Endodermal cell (in vitro differentiated cells): ENCODE data around the gene FTO. TPM values are rescaled to one million over a fixed set of nuclear protein-coding genes. Genes with fewer than 3 reads are reported as not detected.

Source experiments
- DNase-seq: peaks from one replicate; pipeline ENCODE4 v3.0.0-alpha.2; 2017
- H3K27ac ChIP-seq: 2 replicates; pipeline ENCODE4 v1.5.1; 2013; ENCODE audit warnings: mild to moderate bottlenecking, low read depth, low read length, moderate library complexity
- H3K27me3 ChIP-seq: 2 replicates; pipeline ENCODE4 v1.6.1; 2013; ENCODE audit warnings: mild to moderate bottlenecking, low read length, moderate library complexity; ENCODE audit not compliant: insufficient read depth, control insufficient read depth, poor library complexity, severe bottlenecking
- H3K36me3 ChIP-seq: 2 replicates; pipeline ENCODE4 v1.7.0; 2013; ENCODE audit warnings: mild to moderate bottlenecking, low read length, moderate library complexity; ENCODE audit not compliant: control insufficient read depth, insufficient read depth
- H3K4me1 ChIP-seq: one replicate; pipeline ENCODE4 v1.7.0; 2013; ENCODE audit warnings: low read length; ENCODE audit not compliant: control insufficient read depth, insufficient read depth
- H3K4me3 ChIP-seq: 2 replicates; pipeline ENCODE4 v1.5.1; 2013; ENCODE audit warnings: mild to moderate bottlenecking, low read length, moderate library complexity
- H3K9ac ChIP-seq: 2 replicates; pipeline ENCODE4 v1.6.1; 2013; ENCODE audit warnings: mild to moderate bottlenecking, low read length, moderate library complexity; ENCODE audit not compliant: poor library complexity, severe bottlenecking; ENCODE audit errors: extremely low read depth
- H3K9me3 ChIP-seq: 2 replicates; pipeline ENCODE4 v1.6.1; 2013; ENCODE audit warnings: mild to moderate bottlenecking, low read length, moderate library complexity; ENCODE audit not compliant: control insufficient read depth
- H3K27ac Mint-ChIP-seq: 2 replicates; pipeline ENCODE4 v1.8.0; 2020; ENCODE audit warnings: mixed read lengths
- H3K27me3 Mint-ChIP-seq: 2 replicates; pipeline ENCODE4 v1.8.0; 2021; ENCODE audit warnings: mild to moderate bottlenecking, mixed read lengths; ENCODE audit not compliant: insufficient read depth
- H3K36me3 Mint-ChIP-seq: 2 replicates; pipeline ENCODE4 v1.8.0; 2020; ENCODE audit warnings: low read depth, mixed read lengths
- H3K4me1 Mint-ChIP-seq: 2 replicates; pipeline ENCODE4 v1.8.0; 2020; ENCODE audit warnings: mixed read lengths
- H3K4me3 Mint-ChIP-seq: 2 replicates; pipeline ENCODE4 v1.8.0; 2020; ENCODE audit warnings: mild to moderate bottlenecking, moderate library complexity, mixed read lengths
- H3K9me3 Mint-ChIP-seq: 2 replicates; pipeline ENCODE4 v1.8.0; 2020; ENCODE audit warnings: mild to moderate bottlenecking, mixed read lengths
- CTCF ChIP-seq: fragments of 200-600 bp; sonication (generic); conservative IDR thresholded peaks from 2 replicates; pipeline ENCODE4 v1.5.0; 2021; ENCODE audit warnings: antibody characterized with exemption, mild to moderate bottlenecking
- WGBS, 2 experiments: methylation state at CpG; one replicate each; pipeline versions ENCODE4 v1.1.5 to v1.1.7; 2013; ENCODE audit warnings: missing lambda C conversion rate in 2 of 2, mixed read lengths in 1 of 2; ENCODE audit not compliant: insufficient coverage in 1 of 2, insufficient read length in 1 of 2; 5-methylcytosine and 5-hydroxymethylcytosine counted together
- total RNA-seq, 2 donors: library from RNA; stranded (reverse); fragmentation: NEBNext Ultra II Directional in 1 of 2; extraction: Animal tissue kit (Norgen Biotek cat#: 25700) in 1 of 2; gene quantifications; 2 replicates in 1 of 2; 3 replicates in 1 of 2; pipeline ENCODE4 v1.2.1, GENCODE V29; 2021

FTO gene
- total RNA-seq, 2 donors from 2014 or later = 80.3 to 102 TPM

GRCh38 chr16:54118846-54119245 is 414.9 kb downstream of the FTO start:
- no peaks in the 10 kb centered on the region for H3K27me3 ChIP-seq
- H3K27me3 Mint-ChIP-seq = no peaks in the 10 kb centered on the region
- H3K9ac ChIP-seq = no peak overlapping the region
- H3K36me3 ChIP-seq = no peaks in the 10 kb centered on the region
- H3K27ac ChIP-seq = no peak overlapping the region
- H3K27ac Mint-ChIP-seq = no peak overlapping the region
- peaks cover 2% of the 10 kb centered on the region for H3K36me3 Mint-ChIP-seq
- no peaks in the 10 kb centered on the region for H3K9me3 ChIP-seq
- no peaks in the 10 kb centered on the region for H3K9me3 Mint-ChIP-seq
- no peak for TF ChIP-seq CTCF
- no peak overlapping the region for H3K4me3 Mint-ChIP-seq
- no peak for DNase-seq
- peaks cover 17% of the 10 kb centered on the region for H3K4me1 Mint-ChIP-seq
- no peaks in the 10 kb centered on the region for H3K4me1 ChIP-seq
- WGBS, 2 experiments = 90 to 93% methylated on average over 2 to 3 of the region's 3 CpGs
- no peak overlapping the region for H3K4me3 ChIP-seq

- no peaks in the 10 kb centered on the region for H3K36me3 Mint-ChIP-seq
- 97 to 99% methylated on average over 7 to 8 of the region's 8 CpGs for WGBS, 2 experiments
- H3K27me3 ChIP-seq = no peaks in the 10 kb centered on the region
- H3K4me1 ChIP-seq = no peaks in the 10 kb centered on the region
- no peaks in the 10 kb centered on the region for H3K27me3 Mint-ChIP-seq
- no peak overlapping the region for H3K9ac ChIP-seq
- H3K27ac ChIP-seq = no peak overlapping the region
- H3K9me3 ChIP-seq = no peaks in the 10 kb centered on the region
- H3K4me1 Mint-ChIP-seq = peaks cover 14% of the 10 kb centered on the region
- no peaks in the 10 kb centered on the region for H3K36me3 ChIP-seq
- no peak overlapping the region for H3K4me3 Mint-ChIP-seq
- no peak for DNase-seq
- no peak for TF ChIP-seq CTCF
- no peak overlapping the region for H3K4me3 ChIP-seq
- no peak overlapping the region for H3K27ac Mint-ChIP-seq
- no peaks in the 10 kb centered on the region for H3K9me3 Mint-ChIP-seq
Measured at GRCh38 chr16:54120846-54121480, 417.0 kb downstream of the FTO start.

- no peak overlapping the region for H3K4me3 Mint-ChIP-seq
- Histone ChIP-seq H3K9me3 (no peaks in the 10 kb centered on the region), H3K27me3 (no peaks in the 10 kb centered on the region), H3K9ac (no peak overlapping the region), H3K4me1 (no peaks in the 10 kb centered on the region), H3K4me3 (no peak overlapping the region), H3K36me3 (no peaks in the 10 kb centered on the region), H3K27ac (no peak overlapping the region)
- no peaks in the 10 kb centered on the region for H3K36me3 Mint-ChIP-seq
- H3K27ac Mint-ChIP-seq = no peak overlapping the region
- 93 to 94% methylated on average over 13 to 33 of the region's 35 CpGs for WGBS, 2 experiments
- H3K4me1 Mint-ChIP-seq = peaks cover 7% of the 10 kb centered on the region
- DNase-seq = no peak
- no peaks in the 10 kb centered on the region for H3K9me3 Mint-ChIP-seq
- no peak for TF ChIP-seq CTCF
- H3K27me3 Mint-ChIP-seq = no peaks in the 10 kb centered on the region
Measured at GRCh38 chr16:54121539-54122295, 417.8 kb downstream of the FTO start.
